Measurements from ENCODE around the gene WASHC2C.
"Not testable (repeated sequence)": the region's sequence is repeated elsewhere in the genome, so short reads cannot be mapped to it uniquely, and the experiment has no call there.

The WASHC2C gene

GRCh38 chr10:45814146-45814545 is 87.1 kb downstream of the WASHC2C start:
- H3K9me3 ChIP-seq (ENCODE audit: control insufficient read depth, low read length) = peaks cover 12% of the 10 kb centered on the region
- not testable (repeated sequence) for DNase-seq (ENCODE audit: low read depth); H3K4me3 ChIP-seq (ENCODE audit: low read length); H3K27me3 ChIP-seq (replicated peaks; ENCODE audit: control insufficient read depth, insufficient read depth, low read length); H3K9ac ChIP-seq (ENCODE audit: low read length); H3K4me1 ChIP-seq (ENCODE audit: control insufficient read depth, insufficient read depth, low read length); H3K36me3 ChIP-seq (ENCODE audit: control insufficient read depth, insufficient read depth, low read length, severe bottlenecking)

DNA sequence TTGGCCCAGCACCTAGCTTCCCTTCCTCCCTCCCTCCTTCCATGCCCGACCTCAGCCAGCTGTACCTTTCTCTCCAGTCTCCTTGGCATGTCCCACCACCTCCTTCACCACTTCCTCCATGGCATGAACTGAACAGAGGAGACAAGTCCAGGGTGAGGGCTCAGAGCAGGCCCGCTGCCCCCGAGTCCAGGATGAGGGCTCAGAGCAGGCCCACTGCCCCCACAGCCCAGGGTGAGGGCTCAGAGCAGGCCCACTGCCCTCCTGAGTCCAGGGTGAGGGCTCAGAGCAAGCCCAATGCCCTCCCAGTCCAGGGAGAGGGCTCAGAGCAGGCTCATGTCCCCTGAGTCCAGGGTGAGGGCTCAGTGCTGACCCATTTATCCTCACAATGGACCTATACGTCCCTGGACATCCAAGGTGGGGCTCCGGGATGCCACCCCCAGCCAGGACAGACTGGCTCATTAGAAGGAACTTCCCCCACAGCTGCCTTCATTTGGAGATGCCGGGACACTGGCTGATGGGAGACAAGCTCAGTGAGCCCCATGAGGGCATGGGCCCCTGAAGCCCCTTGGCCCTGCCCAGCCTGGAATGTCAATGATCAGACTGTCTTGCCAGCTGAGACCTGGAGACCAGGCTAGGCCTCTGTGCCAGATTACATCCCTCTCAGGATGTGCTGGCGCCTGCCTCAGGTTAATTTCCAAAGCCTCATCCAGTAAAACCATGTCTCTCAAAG is 90.2 kb downstream of the WASHC2C start:
- DNase-seq (ENCODE audit: low read depth) = no peak
- Histone ChIP-seq H3K27me3 (replicated peaks; ENCODE audit: control insufficient read depth, insufficient read depth, low read length) (no peaks in the 10 kb centered on the region), H3K4me3 (ENCODE audit: low read length) (no peak overlapping the region), H3K36me3 (ENCODE audit: control insufficient read depth, insufficient read depth, low read length, severe bottlenecking) (no peaks in the 10 kb centered on the region), H3K9me3 (ENCODE audit: control insufficient read depth, low read length) (peaks cover 12% of the 10 kb centered on the region), H3K4me1 (ENCODE audit: control insufficient read depth, insufficient read depth, low read length) (no peaks in the 10 kb centered on the region), H3K9ac (ENCODE audit: low read length) (no peak overlapping the region)

DNA sequence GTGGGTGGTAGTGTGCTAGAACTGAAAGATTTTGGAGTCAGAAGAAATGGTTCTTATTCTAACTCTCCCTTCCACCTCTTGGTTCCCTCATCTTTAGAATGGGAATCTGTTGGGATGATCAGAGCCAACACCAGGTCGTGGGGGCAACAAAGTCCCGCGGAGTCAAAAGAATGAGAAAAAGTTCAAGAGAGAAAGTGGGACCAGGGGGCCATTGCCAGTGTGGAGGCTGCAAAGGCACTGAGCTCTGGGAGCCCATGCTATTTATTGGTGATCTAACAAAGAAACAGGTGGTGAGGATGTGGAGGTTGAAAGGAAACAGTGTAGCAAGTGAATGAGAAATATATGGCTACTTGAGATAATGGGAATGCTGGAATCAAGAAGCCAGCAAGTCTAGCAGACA is 90.8 kb downstream of the WASHC2C start:
- Histone ChIP-seq H3K9ac (ENCODE audit: low read length) (no peak overlapping the region), H3K4me1 (ENCODE audit: control insufficient read depth, insufficient read depth, low read length) (no peaks in the 10 kb centered on the region)
- no peak for DNase-seq (ENCODE audit: low read depth)

DNA sequence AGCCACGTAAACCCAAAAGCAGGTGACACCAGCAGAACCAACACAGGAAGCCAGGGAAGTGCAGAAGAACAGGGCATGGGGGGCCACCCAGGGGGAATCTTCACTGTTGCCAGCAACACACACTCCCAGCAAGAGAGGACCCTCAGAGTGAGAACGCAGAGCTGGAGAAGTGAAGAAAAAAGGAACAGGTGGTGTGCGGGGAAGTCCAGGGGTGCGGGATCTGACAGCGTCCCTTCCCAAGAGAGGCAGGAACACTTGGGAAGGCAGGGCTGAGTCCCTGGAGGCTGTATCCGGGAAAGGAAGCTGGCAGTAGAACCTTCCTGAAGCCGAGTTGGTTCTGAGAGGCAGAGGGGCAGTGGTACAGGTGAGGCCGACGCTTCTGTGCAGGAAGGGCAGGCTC is 92.5 kb downstream of the WASHC2C start:
- Histone ChIP-seq H3K9ac (ENCODE audit: low read length) (no peak overlapping the region), H3K4me3 (ENCODE audit: low read length) (no peak overlapping the region), H3K4me1 (ENCODE audit: control insufficient read depth, insufficient read depth, low read length) (no peaks in the 10 kb centered on the region), H3K36me3 (ENCODE audit: control insufficient read depth, insufficient read depth, low read length, severe bottlenecking) (no peaks in the 10 kb centered on the region), H3K27me3 (replicated peaks; ENCODE audit: control insufficient read depth, insufficient read depth, low read length) (no peaks in the 10 kb centered on the region), H3K9me3 (ENCODE audit: control insufficient read depth, low read length) (peaks cover 12% of the 10 kb centered on the region)
- no peak for DNase-seq (ENCODE audit: low read depth)

More for the DNA sequence above, 90.8 kb downstream of the WASHC2C start:
- H3K27me3 ChIP-seq (replicated peaks; ENCODE audit: control insufficient read depth, insufficient read depth, low read length) = no peaks in the 10 kb centered on the region
- H3K4me3 ChIP-seq (ENCODE audit: low read length) = no peak overlapping the region
- H3K36me3 ChIP-seq (ENCODE audit: control insufficient read depth, insufficient read depth, low read length, severe bottlenecking) = no peaks in the 10 kb centered on the region
- H3K9me3 ChIP-seq (ENCODE audit: control insufficient read depth, low read length) = peaks cover 12% of the 10 kb centered on the region

DNA sequence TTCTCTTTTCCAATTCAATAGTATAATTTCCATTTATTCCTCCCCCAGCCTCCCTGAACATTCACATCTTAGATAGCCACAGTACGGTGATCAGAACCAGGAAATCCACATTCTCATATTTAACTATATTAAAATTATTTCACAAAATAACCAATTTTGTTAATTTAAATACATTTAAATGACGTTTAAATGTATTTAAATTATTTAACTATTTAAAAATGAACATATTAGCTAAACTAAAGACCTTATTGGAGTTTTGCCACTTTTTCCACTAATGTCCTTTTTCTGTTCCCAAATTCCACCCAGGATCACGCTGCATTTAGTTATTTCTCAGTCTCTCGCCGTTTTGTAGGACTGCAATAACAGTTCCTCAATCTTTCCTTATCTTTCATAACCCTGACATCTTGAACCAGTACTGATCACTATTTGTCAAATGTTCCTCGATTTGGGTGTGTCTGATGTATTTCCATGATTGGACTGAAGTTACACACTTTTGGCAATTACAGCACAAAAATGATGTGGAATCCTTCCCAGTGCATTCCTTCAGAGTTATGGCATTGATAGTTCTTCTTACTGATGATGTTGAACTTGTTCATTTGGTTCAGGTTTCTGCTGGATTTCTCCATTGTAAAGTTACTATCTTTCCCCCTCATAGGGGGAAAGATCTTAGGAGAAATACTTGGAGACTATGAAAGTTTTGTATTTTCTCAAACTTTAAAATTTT is 93.2 kb downstream of the WASHC2C start:
- H3K4me1 ChIP-seq (ENCODE audit: control insufficient read depth, insufficient read depth, low read length); H3K27me3 ChIP-seq (replicated peaks; ENCODE audit: control insufficient read depth, insufficient read depth, low read length); H3K36me3 ChIP-seq (ENCODE audit: control insufficient read depth, insufficient read depth, low read length, severe bottlenecking); DNase-seq (ENCODE audit: low read depth); H3K4me3 ChIP-seq (ENCODE audit: low read length); H3K9ac ChIP-seq (ENCODE audit: low read length): not testable (repeated sequence)
- H3K9me3 ChIP-seq (ENCODE audit: control insufficient read depth, low read length) = peaks cover 12% of the 10 kb centered on the region

GRCh38 chr10:45822918-45823317 is 95.9 kb downstream of the WASHC2C start:
- not testable (repeated sequence) for H3K9me3 ChIP-seq (ENCODE audit: control insufficient read depth, low read length); DNase-seq (ENCODE audit: low read depth); H3K9ac ChIP-seq (ENCODE audit: low read length); H3K4me3 ChIP-seq (ENCODE audit: low read length); H3K27me3 ChIP-seq (replicated peaks; ENCODE audit: control insufficient read depth, insufficient read depth, low read length); H3K36me3 ChIP-seq (ENCODE audit: control insufficient read depth, insufficient read depth, low read length, severe bottlenecking); H3K4me1 ChIP-seq (ENCODE audit: control insufficient read depth, insufficient read depth, low read length)
